ENCODE results near the gene WNT4. TPM values are rescaled to one million over a fixed set of nuclear protein-coding genes. Genes with fewer than 3 reads are reported as not detected.

Gene WNT4
- total RNA-seq, 1 experiment from 2014 or later = 0.04 TPM

DNA sequence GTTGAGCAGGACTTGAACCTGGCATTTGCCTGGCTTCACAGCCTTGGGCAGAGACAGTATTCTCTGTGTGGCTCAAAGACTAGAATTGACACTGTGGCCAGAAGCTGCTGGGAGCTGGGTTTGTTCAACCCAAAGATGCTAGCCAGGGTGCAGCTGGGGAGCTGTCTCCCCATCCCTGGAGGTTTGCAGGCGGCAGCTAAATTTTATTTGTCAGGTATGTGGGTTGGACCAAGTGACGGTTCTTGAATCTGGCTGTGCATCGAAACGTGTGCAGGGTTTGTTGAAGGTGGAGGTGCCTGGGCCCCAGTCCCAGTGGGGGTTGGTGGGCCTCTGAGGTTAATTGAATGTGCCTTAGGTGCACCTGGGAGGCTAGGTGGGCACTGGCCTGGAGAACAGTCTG is 11.8 kb downstream of the WNT4 start:
- no peak for DNase-seq (ENCODE audit: low spot score)

DNA sequence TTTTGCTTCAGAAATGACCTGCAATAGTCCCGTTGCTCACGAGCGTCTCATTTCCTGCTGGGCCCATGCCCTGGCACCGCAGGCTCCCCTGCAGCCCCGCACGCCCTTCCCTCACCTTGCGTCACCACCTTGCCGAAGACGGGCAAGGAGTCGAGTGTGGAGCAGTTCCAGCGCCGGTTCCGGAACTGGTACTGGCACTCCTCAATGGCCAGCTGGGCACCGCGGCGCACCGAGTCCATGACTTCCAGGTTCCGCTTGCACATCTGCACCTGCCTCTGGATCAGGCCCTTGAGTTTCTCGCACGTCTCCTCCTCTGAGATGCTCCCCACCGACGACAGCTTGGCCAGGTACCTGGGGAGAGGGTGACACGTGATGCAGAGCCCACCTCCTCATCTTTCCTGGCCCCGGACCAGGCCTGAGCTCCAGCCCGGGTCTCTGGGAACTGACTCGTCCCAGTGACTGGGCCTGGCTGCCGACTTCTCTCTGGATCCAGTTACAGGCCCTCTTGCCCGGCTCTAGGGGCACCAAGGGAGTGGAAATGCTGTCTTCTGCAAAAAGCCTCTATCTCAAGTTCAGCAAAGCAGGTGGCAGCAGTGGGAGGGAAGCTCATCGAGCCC is 13.3 kb downstream of the WNT4 start:
- no peak for DNase-seq (ENCODE audit: low spot score)

DNA sequence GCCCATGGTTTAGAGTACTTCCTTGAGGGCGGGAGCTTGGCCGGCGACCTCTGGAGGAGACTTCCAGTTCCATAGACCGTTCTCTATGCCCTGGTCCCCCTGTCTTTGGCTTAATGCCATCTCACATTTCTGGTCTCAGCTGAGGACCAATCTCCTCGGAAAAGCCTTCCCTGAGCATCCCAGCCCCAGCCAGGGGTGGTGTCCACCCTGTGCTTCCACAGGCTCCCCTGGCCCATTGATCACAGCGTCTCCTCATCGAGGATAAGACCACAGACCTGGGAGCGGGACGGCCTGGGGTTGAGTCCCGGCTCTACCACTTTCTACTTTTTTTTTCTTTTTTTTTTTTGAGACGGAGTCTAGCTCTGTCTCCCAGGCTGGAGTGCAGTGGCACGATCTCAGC is 14.5 kb downstream of the WNT4 start:
- no peak for DNase-seq (ENCODE audit: low spot score)

DNA sequence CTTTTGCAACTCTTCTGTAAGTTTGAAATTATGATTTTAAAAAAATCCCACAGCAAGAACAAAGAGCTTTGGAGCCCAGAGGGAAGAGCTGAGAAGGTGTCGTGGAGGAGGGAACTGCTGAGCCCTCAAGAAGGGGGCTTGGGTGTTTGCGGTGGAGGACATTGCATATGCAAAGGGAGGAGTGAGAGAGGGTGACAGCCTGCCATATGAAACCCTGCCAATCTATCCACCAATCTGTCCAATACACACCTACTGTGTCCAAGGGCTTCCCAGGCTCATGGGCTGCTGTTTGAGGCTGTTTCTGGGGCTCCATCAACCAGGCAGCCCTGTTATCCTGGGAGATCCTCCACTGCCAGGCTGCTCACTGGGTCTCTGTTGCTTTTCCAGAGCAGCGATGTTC is 15.2 kb downstream of the WNT4 start:
- no peak for DNase-seq (ENCODE audit: low spot score)

DNA sequence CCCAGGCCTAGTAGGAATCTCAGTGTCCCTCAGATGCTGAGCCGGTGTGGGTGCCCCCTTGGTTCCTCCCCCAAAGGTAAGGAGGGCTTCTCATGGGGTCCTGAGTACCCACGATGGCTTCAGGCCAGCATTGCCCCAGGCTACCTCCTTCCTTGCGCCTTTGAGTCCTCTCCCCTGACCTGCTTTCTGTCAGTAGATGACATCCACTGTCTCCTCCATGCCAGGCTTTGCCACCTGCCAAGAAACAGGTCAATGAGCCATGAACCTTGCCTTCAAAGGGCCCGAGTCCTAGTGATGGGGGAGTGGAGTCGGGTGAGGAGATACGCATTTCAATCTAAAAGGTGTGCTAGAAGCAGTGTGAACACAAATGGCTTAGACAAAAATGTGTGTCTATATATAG is 15.6 kb downstream of the WNT4 start:
- no peak for DNase-seq (ENCODE audit: low spot score)

DNA sequence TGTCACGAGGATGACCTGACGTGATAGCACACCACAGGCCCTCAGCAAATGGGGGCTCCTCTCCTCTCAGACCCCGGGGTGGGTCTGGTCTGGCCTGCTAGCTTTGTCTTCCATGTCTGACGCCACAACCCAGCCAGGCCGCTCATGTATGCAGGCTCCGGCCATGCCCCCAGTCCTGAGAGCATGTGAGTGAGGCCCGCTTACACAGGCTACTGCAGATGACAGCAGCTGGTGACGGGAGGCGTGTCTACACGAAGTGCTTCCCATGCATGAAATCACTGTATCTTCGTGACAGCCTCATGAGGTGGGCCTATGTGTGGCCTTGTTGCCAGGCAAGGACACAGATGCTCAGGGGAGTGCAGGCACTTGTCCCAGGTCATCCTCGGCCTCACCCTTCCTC is 16.4 kb downstream of the WNT4 start:
- no peak for DNase-seq (ENCODE audit: low spot score)

DNA sequence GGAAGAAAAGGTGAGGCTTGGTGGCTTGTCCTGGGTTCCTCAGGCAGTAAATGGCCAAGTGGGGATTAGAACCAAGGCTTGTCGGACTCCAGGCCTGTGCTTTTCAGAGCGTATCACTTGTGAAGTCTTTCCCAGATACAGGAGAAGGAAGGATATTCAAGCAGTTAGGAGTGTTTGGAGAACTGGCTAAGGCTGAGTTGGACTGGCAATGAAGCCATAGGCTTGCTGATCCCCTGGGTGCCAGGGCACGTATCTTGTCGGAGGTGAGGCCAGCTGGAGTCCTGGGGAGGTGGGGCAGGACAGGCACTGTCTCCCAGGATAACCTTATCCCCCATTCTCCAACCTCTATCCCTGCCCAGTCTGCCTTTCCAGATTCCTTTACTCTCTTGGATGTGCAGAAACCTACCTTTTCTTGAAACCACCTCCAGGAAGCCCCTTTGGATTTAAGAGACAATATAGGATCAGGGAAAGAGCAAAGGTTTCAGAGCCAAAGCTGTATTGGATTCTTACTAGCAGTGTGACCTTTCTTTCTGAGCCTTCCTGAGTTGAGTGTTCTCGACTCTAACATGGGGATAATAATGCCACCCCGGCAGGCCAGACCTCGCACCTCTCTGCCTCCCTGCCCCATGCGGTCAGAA is 18.2 kb downstream of the WNT4 start:
- DNase-seq (ENCODE audit: low spot score) = no peak

DNA sequence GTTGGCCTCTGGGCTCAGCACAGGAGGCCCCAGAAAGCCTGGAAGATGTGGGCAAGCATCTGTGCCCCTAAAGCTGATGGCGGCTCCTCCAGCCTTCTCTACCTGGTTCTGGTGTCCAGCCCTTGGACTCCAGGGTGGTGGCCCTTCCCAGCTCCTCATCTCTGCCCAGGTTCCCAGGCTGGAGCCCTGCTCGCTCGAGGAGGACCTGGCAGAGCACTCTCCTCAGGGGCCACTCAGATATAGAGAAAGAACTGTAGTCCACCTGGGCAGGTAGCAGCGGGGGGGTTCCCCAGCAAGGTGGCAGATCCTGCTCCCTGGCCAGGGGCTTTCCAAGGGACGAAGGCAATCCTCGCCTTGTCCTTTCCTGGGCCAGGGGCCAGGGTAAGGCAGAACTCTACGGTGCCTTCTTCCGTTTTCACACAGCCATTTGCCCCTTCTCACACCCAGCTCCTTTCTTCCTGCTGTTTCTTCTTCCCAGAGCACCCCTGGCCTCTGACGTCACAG is 18.9 kb downstream of the WNT4 start:
- DNase-seq (ENCODE audit: low spot score) = no peak

DNA sequence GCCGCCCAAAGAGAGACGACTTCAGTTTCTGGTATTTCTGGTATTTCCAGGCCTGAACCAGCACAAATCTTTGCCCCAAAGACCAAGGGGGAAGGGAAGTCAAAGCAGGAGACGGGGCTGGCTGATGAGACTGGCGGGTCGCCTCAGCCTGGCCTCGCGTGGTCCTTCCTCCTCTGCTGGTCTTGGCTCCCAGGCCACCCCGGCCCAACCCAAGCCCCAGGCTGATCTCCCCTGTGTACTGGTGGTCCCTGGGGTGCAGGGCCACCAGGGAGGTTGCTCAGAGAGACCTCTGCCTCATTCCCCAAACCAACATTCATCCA is 19.9 kb downstream of the WNT4 start:
- DNase-seq (ENCODE audit: low spot score) = no peak

DNA sequence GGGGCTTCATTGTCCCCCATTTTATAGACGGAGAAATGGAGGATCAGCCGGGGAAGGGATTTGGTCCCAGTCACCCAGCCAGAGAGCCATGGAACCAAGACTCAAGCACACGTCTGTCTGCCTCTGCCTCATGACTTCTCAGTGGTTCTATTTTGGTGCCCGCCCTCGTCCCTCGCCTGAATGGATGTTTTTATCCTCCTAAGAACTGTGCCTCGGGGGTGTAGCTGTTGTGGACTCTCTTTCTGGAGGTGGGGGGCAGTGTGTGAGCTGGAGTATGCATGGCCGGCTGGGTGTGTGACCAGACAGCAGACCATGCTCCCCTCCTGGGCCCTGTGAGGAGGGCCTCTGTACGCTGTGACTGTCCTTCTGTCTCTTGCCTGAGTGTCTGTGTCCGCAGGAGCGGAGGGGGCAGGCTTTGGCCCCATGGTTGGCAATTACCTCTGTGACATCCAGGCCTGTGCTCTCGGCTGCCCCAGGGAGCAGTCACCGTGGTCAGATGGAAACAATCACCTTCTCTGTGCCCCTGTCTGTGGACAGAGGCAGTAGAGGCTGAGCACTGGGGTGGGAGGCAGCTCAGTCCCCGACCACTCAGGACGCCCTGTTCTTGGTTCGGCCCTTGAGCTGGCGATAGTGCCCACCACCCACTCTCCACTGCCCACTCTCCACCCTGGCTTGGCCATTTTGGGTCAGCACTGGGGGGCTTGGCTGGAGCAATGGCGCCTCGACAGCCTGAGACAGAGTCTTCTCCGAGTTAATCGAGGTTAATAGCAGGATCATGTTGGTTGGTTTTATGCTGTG is 20.4 kb downstream of the WNT4 start:
- DNase-seq (ENCODE audit: low spot score) = no peak

DNA sequence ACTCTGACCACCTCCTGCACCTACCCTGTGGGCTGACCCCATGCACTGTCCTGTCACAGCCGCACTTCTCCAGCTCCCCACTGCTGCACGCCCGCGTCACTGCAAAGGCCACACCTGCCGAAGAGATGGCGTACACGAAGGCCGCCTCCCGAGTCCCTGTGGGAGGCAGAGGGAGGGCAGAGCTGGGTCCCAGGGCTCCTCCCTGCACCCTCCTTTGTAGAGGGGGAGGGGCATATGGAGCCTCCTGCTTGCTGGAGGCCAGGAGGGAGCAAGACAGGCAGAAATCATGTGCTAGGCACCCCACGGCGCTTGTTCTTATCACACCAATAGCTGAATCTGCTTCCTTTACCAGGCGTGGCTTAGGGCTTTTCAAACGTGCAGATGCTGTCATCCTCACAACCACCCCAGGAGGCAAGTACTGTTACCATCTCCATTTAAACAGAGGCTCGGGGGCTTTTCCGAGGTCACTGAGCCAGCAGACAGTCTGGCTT is 21.4 kb downstream of the WNT4 start:
- DNase-seq (ENCODE audit: low spot score) = no peak

DNA sequence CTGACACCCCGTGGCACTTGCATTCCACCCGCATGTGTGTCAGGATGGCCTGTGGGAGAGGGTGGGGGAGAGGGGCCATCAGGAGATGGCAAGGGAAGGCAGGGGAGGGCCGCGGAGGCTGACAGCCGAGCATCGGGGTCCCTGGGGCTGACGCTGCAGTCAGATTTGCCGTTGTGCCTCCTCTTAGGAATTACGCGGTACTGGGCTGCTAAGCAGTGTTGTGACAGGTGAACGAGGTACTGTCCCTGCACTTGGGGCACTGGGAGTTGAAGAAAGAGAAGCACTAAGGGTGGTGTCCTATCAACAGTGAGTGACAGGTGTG is 22.5 kb downstream of the WNT4 start:
- no peak for DNase-seq (ENCODE audit: low spot score)

DNA sequence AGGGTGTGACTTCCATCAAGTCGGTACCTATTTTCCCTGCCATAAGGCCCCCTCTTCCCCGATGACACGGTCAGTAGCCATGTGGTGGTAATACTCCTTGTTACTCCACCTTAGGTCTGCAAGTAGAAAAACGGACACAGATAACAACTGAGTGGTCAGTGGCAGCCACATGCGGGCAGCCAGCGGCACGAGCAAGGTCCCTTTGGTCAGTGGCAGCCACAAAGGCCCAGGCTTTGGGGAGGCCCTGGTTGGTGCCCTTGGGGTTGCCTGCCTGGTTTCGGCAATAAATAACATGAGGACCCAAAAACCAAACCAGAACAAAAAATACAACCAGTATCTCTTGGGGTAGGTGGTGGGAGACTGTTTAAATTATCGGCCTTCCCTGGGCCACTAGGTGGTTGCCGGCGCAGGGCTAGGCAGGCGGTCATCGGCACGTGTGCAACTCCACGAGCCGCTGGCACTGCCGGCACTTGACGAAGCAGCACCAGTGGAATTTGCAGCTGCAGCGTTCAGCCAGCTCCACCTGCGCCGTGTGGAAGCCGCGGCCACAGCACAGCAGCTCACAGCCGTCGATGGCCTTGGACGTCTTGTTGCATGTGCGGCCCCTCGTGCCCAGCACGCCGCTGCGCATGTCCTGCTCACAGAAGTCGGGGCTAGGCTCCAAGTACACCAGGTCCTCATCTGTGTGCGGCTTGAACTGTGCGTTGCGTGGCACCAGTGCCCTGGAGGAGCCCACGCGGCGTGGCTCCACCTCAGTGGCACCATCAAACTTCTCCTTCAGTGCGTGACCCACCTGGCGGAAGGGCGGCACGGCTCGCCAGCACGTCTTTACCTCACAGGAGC is 23.1 kb downstream of the WNT4 start:
- no peak for DNase-seq (ENCODE audit: low spot score)

DNA sequence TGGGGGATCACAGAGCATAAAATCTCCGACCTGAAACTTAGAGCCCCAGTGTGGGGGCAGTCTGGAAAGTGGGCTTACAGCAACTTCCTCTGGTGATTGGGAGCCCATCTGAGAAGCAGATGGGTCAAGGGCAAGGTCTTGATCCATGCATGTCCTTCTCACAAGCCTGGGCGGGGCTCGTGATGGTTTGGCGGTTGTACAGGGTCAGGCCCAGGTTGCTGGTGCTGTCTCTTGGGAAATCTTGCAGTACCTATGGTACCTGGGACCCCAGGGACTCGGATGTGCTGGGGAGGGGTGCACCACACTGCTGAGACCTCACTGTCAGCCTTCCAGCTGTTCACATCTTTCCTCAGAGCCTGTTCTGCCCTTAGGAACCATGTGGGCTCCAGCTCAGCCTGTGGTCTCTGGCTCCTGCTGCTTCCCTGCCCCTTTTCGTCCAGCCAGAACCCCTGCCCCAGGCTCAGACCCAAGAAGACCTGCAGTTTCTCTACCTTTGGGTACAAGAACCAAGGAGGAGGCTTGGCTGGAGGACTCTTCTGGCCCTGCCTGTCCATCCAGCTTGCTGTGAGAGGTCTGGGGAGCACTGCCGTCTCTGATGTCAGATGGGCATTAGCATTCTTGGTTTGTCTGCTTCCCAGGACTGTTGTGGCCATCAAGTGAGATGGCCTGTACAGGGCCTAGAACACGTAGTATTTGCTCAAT is 24.5 kb downstream of the WNT4 start:
- no peak for DNase-seq (ENCODE audit: low spot score)

DNA sequence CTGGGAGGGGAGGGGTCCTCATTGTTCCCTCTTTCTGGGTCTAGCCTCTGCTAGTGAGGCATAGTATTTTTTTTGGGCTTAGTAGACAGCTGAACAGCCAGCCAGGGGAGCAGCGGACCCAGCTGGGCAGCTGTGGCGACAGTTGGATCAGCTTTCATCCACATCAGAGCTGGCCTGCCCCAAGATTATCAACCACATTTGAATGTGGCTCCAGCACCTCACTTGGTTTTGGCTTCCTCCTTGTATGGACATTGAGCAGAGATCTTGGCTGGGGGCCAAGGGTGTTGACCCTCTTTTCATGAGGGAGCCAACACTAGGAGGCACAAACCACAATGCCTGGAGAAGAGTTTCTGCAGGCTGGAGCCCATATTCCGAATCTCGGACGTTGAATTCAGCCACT is 25.0 kb downstream of the WNT4 start:
- DNase-seq (ENCODE audit: low spot score) = no peak

DNA sequence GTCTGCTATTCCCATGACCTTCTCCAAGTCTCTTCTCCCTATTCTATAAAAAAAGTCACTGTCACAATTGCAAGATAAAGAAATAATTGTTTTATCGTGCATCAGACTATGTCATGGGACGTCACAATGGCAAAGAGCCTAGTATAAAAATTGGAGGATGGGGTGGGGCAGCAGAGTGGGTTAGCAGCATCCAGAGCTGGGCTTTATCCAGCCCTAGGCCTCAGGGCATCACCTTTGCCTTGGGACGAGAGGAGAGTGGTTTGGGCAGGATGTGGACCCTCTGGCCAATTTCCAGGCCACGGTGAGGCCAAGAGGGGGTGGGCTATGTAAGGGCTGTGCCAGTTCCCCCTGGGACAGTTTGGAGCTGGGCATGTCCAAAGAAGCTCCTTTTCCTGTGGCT is 25.7 kb downstream of the WNT4 start:
- no peak for DNase-seq (ENCODE audit: low spot score)

DNA sequence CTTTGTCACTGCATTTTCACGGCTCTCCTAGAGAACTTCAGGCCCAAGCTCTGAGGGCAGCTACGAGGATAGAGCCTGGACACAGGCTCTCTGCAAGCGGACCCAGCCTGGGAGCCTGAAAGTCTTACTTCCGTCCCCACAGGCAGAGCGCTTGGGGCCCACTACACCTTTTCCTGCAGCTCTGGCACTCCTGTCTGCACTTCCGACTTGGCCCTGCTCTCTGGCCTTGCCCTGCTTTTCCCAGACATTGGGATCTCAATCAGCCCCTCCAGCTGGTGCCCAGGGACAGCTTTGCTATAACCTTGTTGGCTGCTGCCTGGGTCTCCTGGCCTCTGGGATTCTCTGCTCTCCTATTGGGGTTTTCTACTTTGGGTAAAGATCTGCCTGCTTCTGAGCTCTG is 27.6 kb downstream of the WNT4 start:
- no peak for DNase-seq (ENCODE audit: low spot score)

DNA sequence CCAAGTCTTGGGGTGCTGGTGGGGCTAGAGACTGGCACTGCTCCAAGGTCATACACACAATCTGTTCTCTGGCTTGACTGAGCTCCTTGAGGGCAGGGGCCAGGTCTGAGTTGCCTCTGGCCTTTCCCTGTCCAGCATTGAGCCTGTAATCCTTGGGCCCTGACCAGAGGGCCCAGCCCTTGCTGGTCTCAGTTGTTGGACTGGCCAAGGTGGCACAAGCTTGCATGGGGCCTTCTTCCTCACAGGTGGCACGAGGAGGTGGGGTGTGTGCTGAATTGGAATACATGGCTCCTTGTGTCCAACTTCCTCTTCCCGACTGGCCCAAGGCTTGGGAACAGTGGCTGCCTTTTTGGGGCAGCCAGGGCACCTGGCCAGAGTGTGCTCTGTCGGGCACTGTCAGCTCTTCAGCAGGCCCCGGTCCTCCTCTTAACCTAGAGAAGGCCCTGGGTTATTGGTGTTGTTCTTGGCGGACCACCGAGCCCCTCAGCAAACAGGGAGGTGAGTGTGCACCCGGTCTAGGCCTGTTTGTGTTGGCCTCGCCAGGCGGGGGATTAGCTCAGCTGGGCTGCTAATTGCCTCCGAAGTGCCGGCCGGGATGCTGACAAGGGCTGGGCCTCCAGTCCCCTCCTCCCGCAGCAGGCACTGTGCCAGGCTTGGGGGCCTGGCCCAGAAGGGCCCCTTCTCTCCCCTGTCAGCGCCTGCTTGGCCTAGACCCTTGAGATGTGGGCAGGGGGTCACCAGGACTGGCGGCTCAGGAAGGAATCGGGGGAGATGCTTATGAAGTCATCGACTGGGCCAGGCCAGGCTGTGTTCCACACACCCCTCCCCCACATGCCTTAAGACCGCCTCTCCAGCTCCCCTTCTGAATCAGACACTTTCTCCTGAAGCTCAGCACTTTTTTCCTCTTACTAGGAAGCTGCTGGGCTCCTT is 28.5 kb downstream of the WNT4 start:
- DNase-seq (ENCODE audit: low spot score) = no peak

DNA sequence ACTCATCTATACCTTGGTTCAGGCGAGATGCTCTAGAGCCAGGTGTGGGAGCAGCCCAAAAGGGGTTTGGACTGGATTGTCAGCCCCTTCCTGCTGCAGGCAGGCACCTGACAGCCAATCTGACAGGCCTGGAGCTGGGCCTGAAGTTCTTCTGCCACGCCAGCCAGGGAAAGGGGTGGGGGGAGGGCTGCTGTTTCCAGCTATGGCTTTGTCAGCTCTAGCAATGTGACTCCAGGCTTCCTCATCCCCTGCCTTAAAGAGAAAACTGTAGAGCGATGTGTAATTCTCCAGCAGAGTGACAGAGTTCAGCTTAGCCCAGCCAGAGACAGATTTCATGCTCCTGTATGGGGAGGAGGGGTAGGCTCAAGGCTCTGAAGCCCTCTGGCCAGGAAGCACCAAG is 30.3 kb downstream of the WNT4 start:
- DNase-seq (ENCODE audit: low spot score) = no peak

DNA sequence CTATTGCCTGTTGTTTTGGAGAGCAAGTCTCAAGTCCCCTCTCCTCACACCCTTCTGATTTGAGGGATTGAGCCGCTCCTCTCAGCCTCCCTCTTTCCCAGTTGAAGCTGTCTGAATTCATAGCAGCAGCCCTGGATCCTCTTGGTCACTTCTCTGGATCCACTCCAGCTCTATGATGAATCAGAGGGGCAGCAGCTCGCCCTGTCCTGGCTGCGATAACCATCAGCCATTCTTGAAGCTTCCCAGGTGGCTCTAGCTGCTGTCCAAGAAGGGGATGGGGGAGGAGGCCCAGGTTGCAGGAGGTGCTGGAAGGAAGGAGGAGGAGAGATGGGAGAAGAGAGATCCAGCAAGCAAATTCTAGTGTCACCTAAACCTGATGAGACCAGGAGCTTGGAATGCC is 31.3 kb downstream of the WNT4 start:
- no peak for DNase-seq (ENCODE audit: low spot score)

DNA sequence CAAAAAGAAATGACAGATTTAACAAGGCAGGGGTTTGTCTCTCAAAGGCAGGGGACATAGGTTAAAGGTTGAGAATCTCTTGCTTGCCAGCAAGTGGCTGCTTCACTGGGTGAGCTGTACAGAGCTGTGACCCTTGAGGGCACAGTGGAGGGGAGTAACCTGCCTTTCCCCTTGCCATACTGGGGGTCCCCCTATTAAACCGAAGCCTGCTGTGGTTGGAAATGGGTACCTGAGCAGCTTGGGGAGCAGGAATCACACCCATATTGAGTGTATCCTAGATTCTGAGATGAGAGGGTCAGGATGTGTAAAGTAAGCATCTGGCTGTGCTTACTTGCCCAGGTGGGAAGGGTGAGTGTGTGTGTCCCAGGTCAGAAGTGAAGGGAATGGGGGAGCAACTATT is 31.8 kb downstream of the WNT4 start:
- DNase-seq (ENCODE audit: low spot score) = no peak
